GF-D8 (cell line): ENCODE measurements around the gene PXN.

ENCODE experiments used
- DNase-seq: peaks from one replicate; lab custom pipeline; 2025; lab: John Stamatoyannopoulos, UW

Gene PXN

DNA sequence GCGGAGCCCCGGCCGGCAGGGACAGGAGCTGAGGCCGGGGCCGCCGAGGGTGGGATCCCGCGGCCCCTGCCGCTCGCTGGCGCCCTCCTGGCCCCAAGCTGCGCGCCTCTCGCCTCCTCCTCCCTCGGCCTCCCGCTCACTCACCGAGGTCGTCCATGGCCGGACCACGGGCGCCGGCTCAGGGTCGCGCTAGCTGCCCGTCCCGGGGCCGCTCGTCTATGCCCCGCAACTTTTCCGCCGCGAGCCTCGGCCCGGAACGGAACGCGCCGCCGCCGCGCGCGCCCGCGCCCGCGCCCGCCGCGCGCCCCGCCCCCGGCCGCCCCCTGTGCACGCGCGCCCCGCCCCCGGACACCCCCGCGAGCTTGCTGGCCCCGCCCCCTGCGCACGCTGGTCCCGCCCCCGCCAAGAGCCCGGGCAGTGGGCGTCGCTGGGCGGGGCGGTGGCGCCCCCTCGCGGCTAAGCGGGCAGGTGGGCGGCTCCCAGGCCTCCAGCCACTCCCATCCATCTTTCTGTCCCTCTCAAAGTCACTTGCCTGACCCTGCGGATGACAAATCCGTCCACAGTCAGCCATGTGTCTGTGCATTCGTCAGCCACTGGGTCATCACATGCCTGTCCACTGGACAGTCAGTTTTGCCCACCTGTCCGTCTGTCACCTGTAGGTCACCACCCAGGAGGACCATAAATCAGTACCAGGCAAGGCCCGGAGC lies at the start of gene PXN:
Gene PXN, minus strand, starts transcription at position 258 of the 707 bp plus-strand sequence. Its CDS starts 101 bp downstream, at position 157.
- DNase-seq: no peak

GRCh38 chr12:120314220-120314619 lies 48.7 kb upstream of the PXN start:
- DNase-seq: no peak

DNA sequence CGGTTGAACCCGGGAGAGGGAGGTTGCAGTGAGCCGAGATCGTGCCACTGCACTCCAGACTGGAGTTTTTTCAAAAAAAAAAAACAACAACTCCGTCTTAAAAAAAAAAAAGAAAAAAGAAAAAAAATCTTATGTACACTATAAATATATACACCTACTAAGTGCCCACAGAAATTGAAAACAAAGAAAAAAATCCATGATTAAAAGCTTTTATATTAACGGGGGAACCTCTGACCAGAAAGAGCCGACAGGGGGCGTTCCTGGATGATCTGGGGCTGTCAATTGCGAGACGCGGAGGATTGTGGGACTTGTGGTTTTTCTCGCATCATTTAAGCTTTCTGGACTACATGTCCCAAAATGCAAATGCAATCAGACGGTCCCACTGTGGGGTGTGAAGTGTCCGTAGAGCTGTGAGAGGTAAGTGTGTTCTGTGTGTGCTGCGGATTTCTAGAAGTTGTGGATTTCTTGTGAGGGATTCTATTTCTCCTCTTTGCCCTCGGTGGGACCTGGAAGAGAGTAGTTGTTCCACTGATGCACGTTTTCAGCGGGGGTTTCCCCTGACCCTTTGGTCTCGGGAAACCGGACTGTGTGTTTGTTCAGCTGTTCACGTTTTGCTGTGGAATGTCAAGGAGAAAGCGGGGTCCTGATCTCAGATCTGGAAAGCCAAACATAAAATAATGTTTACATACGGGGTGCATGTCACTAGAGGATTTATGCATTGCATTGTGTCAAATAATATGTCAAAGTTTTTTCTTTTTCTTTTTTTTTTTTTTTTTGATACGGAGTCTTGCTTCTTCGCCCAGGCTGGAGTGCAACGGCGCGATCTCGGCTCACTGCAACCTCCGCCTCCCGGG lies 36.7 kb upstream of the PXN start, which contains the start of gene SIRT4:
Gene SIRT4, plus strand, starts transcription at position 360 of the 854 bp plus-strand sequence. CDS start 1,241 bp downstream, outside the sequence.
- DNase-seq: peak; percentile 82

GRCh38 chr12:120292661-120293531 lies 27.4 kb upstream of the PXN start, which contains the start of gene RNU4-1:
Gene RNU4-1, minus strand, starts transcription at chr12:120293237.
- DNase-seq: peak; percentile 93

- no peak for DNase-seq
Measured at GRCh38 chr12:120292411-120292660, 26.8 kb upstream of the PXN start.

DNA sequence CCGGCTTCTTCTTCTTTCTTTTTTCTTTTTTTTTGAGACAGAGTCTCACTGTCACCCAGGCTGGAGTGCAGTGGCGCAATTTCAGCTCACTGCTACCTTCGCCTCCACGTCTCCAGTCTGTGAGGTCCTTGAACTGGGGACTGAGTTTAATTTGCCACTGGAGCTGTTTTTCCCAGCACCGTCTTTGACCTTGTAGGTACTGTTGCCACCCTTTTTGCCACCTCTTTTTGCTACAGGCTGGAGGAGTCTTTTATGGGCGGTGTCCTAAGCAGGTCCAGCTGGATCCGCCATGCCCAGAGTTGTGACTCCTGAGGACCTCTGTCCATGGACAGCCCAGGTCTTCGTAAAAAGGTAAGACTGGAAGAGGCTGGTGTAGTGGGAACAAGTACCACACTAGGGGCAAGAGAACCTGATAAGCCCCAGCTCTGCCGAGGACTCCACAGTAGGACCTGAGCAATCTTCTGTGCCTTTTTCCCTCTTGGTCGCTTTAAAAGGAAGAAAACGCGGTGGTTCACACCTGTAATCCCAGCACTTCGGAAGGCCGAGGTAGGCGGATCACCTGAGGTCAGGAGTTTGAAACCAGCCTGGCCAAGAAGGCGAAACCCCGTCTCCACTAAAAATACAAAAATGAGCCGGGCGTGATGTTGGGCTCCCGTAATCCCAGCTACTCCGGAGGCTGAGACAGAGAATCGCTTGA lies 25.2 kb upstream of the PXN start:
- DNase-seq: no peak

GRCh38 chr12:120287491-120287890 lies 22.0 kb upstream of the PXN start:
- no peak for DNase-seq

- no peak for DNase-seq
Measured at GRCh38 chr12:120286768-120287490, 21.4 kb upstream of the PXN start.

- DNase-seq: no peak
Measured at GRCh38 chr12:120284381-120284780, 18.9 kb upstream of the PXN start.

GRCh38 chr12:120283318-120283717 lies 17.8 kb upstream of the PXN start:
- DNase-seq: no peak

DNA sequence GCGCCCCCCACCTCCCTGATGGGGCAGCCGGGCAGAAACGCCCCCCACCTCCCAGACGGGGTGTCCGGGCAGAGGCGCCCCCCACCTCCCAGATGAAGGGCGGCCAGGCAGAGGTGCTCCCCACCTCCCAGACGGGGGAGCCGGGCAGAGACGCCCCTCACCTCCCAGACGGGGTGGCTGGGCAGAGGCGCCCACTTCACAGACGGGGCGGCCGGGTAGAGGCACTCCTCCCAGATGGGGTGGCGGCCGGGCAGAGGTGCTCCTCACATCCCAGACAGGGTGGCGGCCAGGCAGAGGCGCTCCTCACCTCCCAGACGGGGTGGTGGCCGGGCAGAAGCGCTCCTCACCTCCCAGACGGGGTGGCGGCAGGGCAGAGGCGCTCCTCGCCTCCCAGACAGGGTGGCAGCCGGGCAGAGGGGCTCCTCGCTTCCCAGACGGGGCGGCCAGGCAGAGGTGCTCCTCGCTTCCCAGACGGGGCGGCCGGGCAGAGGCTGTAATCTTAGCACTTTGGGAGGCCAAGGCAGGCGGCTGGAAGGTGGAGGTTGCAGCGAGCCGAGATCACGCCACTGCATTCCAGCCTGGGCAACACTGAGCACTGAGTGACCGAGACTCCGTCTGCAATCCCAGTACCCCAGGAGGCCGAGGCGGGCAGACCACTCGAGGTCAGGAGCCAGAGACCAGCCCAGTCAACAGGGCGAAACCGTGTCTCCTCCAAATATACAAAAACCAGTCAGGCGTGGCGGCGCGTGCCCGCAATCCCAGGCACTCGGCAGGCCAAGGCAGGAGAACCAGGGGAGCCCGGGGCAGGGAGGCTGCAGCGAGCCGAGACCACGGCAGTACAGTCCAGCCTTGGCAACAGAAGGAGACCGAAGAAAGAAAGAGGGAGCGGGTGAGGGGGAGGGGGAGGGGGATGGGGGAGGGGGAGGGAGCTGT lies 12.9 kb upstream of the PXN start:
- DNase-seq: no peak

DNA sequence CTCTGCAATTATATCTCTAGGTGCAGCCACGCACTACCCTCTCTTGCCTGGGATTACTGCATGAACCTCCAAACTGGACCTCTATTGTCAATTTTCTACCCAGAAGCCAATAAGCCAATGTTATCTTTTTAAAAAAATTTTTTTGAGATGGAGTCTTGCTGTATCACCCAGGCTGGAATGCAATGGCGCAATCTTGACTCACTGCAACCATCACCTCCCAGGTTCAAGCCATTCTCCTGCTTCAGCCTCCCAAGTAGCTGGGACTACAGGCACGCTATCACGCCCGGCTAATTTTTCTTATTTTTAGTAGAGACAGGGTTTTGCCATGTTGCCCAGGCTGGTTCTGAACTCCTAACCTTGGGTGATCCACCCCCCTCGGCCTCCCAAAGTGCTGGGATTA lies 11.2 kb upstream of the PXN start:
- DNase-seq: no peak

DNA sequence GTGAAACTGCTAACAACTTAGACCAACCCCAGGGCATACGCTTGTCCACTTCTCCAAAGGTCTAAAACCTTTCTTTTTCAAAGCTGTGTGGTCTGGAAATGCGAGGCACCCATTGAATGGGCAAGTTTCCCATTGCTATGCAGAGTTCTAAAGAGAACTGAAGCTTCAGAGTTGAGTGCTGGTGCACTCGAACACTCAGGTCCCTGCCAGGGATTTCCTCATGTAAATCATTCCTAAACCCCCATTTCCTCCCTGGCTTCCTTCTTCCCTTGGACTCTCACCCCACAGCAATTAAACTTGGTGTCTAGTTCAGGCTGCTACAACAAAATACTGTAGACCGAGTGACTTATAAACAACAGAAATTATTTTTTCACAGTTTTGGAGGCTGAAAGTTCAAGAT lies 2.2 kb upstream of the PXN start:
- DNase-seq: no peak

GRCh38 chr12:120266180-120266870 lies 795 bp upstream of the PXN start:
- DNase-seq: no peak

DNA sequence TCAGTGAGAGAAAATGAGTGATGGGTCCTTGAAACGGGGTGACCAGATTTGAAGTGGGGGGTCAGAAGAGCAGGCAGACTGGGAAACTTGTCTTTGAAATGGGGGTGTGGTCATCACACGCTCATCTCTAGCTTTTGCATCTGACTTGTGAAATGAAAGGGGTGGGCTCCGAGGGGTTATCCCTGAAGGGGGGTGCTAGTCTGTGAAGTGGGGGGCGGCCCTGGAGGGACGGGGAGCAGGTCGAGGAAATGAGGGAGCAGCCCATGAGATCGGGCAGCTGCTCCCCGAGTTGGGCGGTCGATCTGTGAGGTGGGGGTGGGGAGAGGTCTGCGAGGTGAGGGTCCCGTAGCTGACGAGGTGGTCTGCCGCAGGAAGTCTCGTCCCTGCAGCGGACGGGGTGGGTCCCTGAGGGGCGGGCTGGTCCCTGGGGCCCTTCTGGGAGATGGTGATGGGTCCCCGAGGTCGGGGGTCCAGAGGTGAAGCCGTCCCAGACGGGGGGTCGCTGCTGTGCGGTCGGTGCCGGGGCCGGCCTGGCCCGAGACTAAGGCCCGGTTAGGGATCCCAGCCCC lies 542 bp downstream of the PXN start:
- DNase-seq: no peak

DNA sequence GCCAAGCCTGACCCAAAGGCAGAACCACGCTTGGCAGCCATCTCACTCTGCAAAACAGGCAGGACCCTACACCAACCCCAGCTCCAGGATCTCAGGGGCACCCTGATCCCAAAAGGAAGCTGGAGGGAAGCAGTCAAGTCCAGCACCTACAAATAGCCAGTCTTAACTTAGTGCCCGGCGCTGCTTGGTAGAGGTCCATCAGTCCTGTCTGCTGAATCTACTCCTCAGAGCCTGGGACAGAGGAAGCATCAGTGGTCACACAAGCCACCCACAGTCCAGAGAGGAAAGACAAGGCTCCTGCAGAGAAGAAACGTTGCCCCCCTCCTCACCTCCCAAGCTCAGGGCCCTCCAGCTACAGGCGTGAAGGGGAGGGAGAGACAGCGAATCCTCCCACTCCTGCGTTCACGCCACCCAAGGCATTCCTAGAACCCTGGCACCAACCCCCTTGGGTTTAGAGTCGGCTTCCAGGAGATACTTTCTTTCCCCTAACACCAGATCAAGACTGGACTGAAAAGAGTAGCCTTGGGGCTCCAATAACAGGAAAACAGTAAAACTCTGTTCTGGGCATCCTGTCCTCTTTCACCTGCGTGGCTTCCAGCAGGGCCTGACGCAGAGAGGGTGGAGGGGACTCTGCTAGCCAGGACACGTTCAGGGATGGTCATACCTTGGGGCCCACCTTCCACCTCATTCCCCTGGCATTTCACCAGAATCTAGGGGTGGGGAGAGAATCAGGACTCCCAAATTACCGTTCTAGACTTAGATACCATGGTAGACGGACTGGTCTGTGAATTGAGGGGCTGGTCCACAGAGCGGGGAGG lies 1.2 kb downstream of the PXN start:
- no peak for DNase-seq

DNA sequence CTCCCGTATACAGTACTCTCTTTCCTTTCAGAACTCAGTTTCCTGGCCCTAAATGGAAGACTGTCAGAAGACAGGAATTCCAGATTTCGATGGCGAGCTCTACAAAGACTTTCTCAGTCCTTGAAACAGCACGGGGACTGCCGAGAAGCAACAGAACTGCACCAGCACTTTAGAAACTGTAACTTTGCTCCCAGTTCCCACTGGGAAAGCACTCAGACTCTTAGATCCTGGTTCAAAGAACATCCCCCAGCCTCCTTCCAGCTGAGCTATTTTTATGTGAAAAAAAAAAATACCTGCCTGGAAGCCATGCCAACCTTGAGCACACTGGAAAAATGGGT lies 1.8 kb downstream of the PXN start:
- no peak for DNase-seq
